Left ventricle myocardium inferior (tissue), 1 donor: ENCODE data around the gene IL36A. TPM values are rescaled to one million over a fixed set of nuclear protein-coding genes. Genes with fewer than 3 reads are reported as not detected.

Source experiments
- DNase-seq: peaks from one replicate; pipeline ENCODE4 v3.0.0-alpha.2; 2020
- H3K27ac ChIP-seq: fragments of 200-600 bp; replicated peaks from 2 replicates; pipeline ENCODE4 v1.8.0; 2021
- H3K27me3 ChIP-seq: fragments of 200-600 bp; 2 replicates; pipeline ENCODE4 v1.8.0; 2021; ENCODE audit warnings: low read depth
- H3K36me3 ChIP-seq: fragments of 200-600 bp; 2 replicates; pipeline ENCODE4 v1.8.0; 2021
- H3K4me1 ChIP-seq: fragments of 200-600 bp; 2 replicates; pipeline ENCODE4 v1.8.0; 2021
- H3K4me3 ChIP-seq: fragments of 200-600 bp; 2 replicates; pipeline ENCODE4 v1.8.0; 2021; ENCODE audit warnings: mild to moderate bottlenecking, moderate library complexity
- H3K9me3 ChIP-seq: fragments of 200-600 bp; replicated peaks from 2 replicates; pipeline ENCODE4 v1.8.0; 2021
- CTCF ChIP-seq: fragments of 200-600 bp; IDR thresholded peaks from 2 replicates; pipeline ENCODE4 v1.8.0; 2021; ENCODE audit warnings: antibody characterized with exemption, mild to moderate bottlenecking, borderline replicate concordance
- intact Hi-C: fragments of 100-400 bp; cut with micrococcal nuclease; formaldehyde crosslinking; loops from one replicate; pipeline ENCODE4 v1.11.0; 2022
- total RNA-seq: library from RNA; stranded (reverse); fragmentation: NEBNext Ultra II Directional; extraction: Animal tissue kit (Norgen Biotek cat#: 25700); gene quantifications from one replicate; pipeline ENCODE4 v1.2.1, GENCODE V29; 2021
- donor health status: DM: no; HTN: yes; CAD: no; lungs with severe emphysema.

Gene IL36A
- total RNA-seq, 1 donor from 2014 or later, result not detected

- DNase-seq, result no peak
- TF ChIP-seq CTCF, result no peak
- H3K4me3 ChIP-seq, result no peak overlapping the region
- peaks cover 26% of the 10 kb centered on the region for H3K27me3 ChIP-seq
- H3K9me3 ChIP-seq, result peaks cover 30% of the 10 kb centered on the region
- intact Hi-C loops, result no loop called here
- H3K27ac ChIP-seq, result no peak overlapping the region
- H3K4me1 ChIP-seq, result no peaks in the 10 kb centered on the region
- H3K36me3 ChIP-seq, result no peaks in the 10 kb centered on the region
These were observed 48.4 kb downstream of the IL36A start for GRCh38 chr2:113053666-113054065.

- no peak for TF ChIP-seq CTCF
- no peaks in the 10 kb centered on the region for H3K4me1 ChIP-seq
- no peak for DNase-seq
- no peak overlapping the region for H3K27ac ChIP-seq
- intact Hi-C loops, result no loop called here
- H3K36me3 ChIP-seq, result no peaks in the 10 kb centered on the region
- H3K27me3 ChIP-seq, result peaks cover 30% of the 10 kb centered on the region
- H3K4me3 ChIP-seq, result no peak overlapping the region
- H3K9me3 ChIP-seq, result peaks cover 30% of the 10 kb centered on the region
These were observed 48.8 kb downstream of the IL36A start for GRCh38 chr2:113054066-113054465.

GRCh38 chr2:113056521-113056920, 51.3 kb downstream of the IL36A start:
- Histone ChIP-seq H3K36me3 (no peaks in the 10 kb centered on the region), H3K4me1 (no peaks in the 10 kb centered on the region), H3K27me3 (peaks cover 27% of the 10 kb centered on the region), H3K27ac (no peak overlapping the region), H3K9me3 (peaks cover 20% of the 10 kb centered on the region), H3K4me3 (no peak overlapping the region)
- DNase-seq, result no peak
- TF ChIP-seq CTCF, result no peak
- intact Hi-C loops, result no loop called here

- H3K27me3 ChIP-seq, result peaks cover 25% of the 10 kb centered on the region
- no peak overlapping the region for H3K27ac ChIP-seq
- H3K4me1 ChIP-seq, result no peaks in the 10 kb centered on the region
- no peaks in the 10 kb centered on the region for H3K36me3 ChIP-seq
- no peak overlapping the region for H3K4me3 ChIP-seq
- TF ChIP-seq CTCF, result no peak
- DNase-seq, result no peak
- intact Hi-C loops, result no loop called here
- H3K9me3 ChIP-seq, result peaks cover 20% of the 10 kb centered on the region
These were observed 51.9 kb downstream of the IL36A start for GRCh38 chr2:113057117-113057516.

Other genes starting within 250 kb of the IL36A start
- gene CKAP2L, start 240.8 kb upstream of the IL36A start, total RNA-seq, result 0.38 TPM
- gene IL1A, start 221.0 kb upstream of the IL36A start, total RNA-seq, result not detected
- 0.27 TPM for gene IL1B, start 168.7 kb upstream of the IL36A start, total RNA-seq
- not detected for gene IL37, start 94.3 kb upstream of the IL36A start, total RNA-seq
- not detected for gene IL36G, start 27.5 kb upstream of the IL36A start, total RNA-seq
- not detected for gene IL36B, start 47.4 kb downstream of the IL36A start, total RNA-seq
- not detected for gene IL36RN, start 53.7 kb downstream of the IL36A start, total RNA-seq
- gene IL1F10, start 62.5 kb downstream of the IL36A start, total RNA-seq, result not detected
- gene IL1RN, start 122.1 kb downstream of the IL36A start, total RNA-seq, result 0.33 TPM
- gene PSD4, start 168.5 kb downstream of the IL36A start, total RNA-seq, result 2.2 TPM